NK-92 (cell line): ENCODE results near the gene EFNB2.

Source experiments
- DNase-seq: peaks from one replicate; lab custom pipeline; 2025; ENCODE audit not compliant: unreplicated experiment; lab: John Stamatoyannopoulos, UW

Gene EFNB2

GRCh38 chr13:106550570-106551135 is 15.2 kb upstream of the EFNB2 start:
- no peak for DNase-seq

- no peak for DNase-seq
Observed at GRCh38 chr13:106548064-106548696, 12.7 kb upstream of the EFNB2 start.

GRCh38 chr13:106541826-106542225 is 6.4 kb upstream of the EFNB2 start:
- DNase-seq, result no peak

GRCh38 chr13:106540613-106541012 is 5.2 kb upstream of the EFNB2 start:
- DNase-seq, result no peak

GRCh38 chr13:106537521-106537920 is 2.1 kb upstream of the EFNB2 start:
- DNase-seq, result no peak

- DNase-seq, result peak; percentile 2
Observed at GRCh38 chr13:106536244-106537034, 977 bp upstream of the EFNB2 start.

GRCh38 chr13:106534639-106535551 is 567 bp downstream of the EFNB2 start:
- DNase-seq, result no peak

GRCh38 chr13:106533943-106534638 is 1.4 kb downstream of the EFNB2 start:
- DNase-seq, result no peak

GRCh38 chr13:106533101-106533942 is 2.1 kb downstream of the EFNB2 start:
- no peak for DNase-seq

- no peak for DNase-seq
Observed at GRCh38 chr13:106532111-106532929, 3.1 kb downstream of the EFNB2 start.

GRCh38 chr13:106530980-106531481 is 4.4 kb downstream of the EFNB2 start:
- DNase-seq, result no peak

GRCh38 chr13:106530171-106530851 is 5.2 kb downstream of the EFNB2 start:
- DNase-seq, result no peak

- DNase-seq, result no peak
Observed at GRCh38 chr13:106529415-106530170, 5.9 kb downstream of the EFNB2 start.

GRCh38 chr13:106528718-106529414 is 6.6 kb downstream of the EFNB2 start:
- no peak for DNase-seq

- no peak for DNase-seq
Observed at GRCh38 chr13:106527826-106528225, 7.6 kb downstream of the EFNB2 start.

GRCh38 chr13:106527445-106527801 is 8.0 kb downstream of the EFNB2 start:
- DNase-seq, result no peak
